ENCODE data around the gene LAT. TPM values are rescaled to one million over a fixed set of nuclear protein-coding genes. Genes with fewer than 3 reads are reported as not detected.
"Not testable (repeated sequence)": the region's sequence is repeated elsewhere in the genome, so short reads cannot be mapped to it uniquely, and the experiment has no call there.

The LAT gene
- polyA plus RNA-seq, 1 experiment, result 6.3 TPM

GRCh38 chr16:28937222-28937876, 47.5 kb upstream of the LAT start:
- Histone ChIP-seq H3K27me3 (ENCODE audit: control insufficient read depth, insufficient read depth, low read length) (no peaks in the 10 kb centered on the region; the same call in 1 of the 2 replicates), H3K36me3 (ENCODE audit: control insufficient read depth, insufficient read depth, low read length) (no peaks in the 10 kb centered on the region), H3K4me3 (ENCODE audit: low read depth, low read length) (no peak overlapping the region)
- no peak for DNase-seq (ENCODE audit: low read depth)
- ChIA-PET POLR2A (no interaction called here), CTCF (interaction anchor here (3.4 kb wide), 1 partner anchor 8 kb away, joined by 17 read pairs; no protein-coding TSS in a partner anchor)
- no peak for TF ChIP-seq CTCF (IDR thresholded peaks at IDR 0.05; ENCODE audit: insufficient read depth, low read depth, low read length)

GRCh38 chr16:28938721-28939120, 46.1 kb upstream of the LAT start:
- no peak for DNase-seq (ENCODE audit: low read depth)
- TF ChIP-seq CTCF (IDR thresholded peaks at IDR 0.05; ENCODE audit: insufficient read depth, low read depth, low read length), result no peak
- Histone ChIP-seq H3K27me3 (ENCODE audit: control insufficient read depth, insufficient read depth, low read length) (no peaks in the 10 kb centered on the region; the same call in 1 of the 2 replicates), H3K36me3 (ENCODE audit: control insufficient read depth, insufficient read depth, low read length) (no peaks in the 10 kb centered on the region), H3K4me3 (ENCODE audit: low read depth, low read length) (no peak overlapping the region)
- CTCF ChIA-PET, result interaction anchor here (0.6 kb wide), 1 partner anchor 9 kb away, joined by 3 read pairs; no protein-coding TSS in a partner anchor
- POLR2A ChIA-PET, result no interaction called here

GRCh38 chr16:28939825-28940224, 45.0 kb upstream of the LAT start:
- CTCF ChIA-PET; H3K4me3 ChIP-seq (ENCODE audit: low read depth, low read length); DNase-seq (ENCODE audit: low read depth); POLR2A ChIA-PET; H3K36me3 ChIP-seq (ENCODE audit: control insufficient read depth, insufficient read depth, low read length); H3K27me3 ChIP-seq (ENCODE audit: control insufficient read depth, insufficient read depth, low read length): not testable (repeated sequence)

- DNase-seq (ENCODE audit: low read depth), result no peak
- no peak for TF ChIP-seq CTCF (IDR thresholded peaks at IDR 0.05; ENCODE audit: insufficient read depth, low read depth, low read length)
- Histone ChIP-seq H3K36me3 (ENCODE audit: control insufficient read depth, insufficient read depth, low read length) (no peaks in the 10 kb centered on the region), H3K27me3 (ENCODE audit: control insufficient read depth, insufficient read depth, low read length) (no peaks in the 10 kb centered on the region; the same call in 1 of the 2 replicates), H3K4me3 (ENCODE audit: low read depth, low read length) (no peak overlapping the region)
- CTCF ChIA-PET, result interaction anchor here (1.1 to 3.1 kb wide), 4 partner anchors 11 to 80 kb away, joined by 3 to 20 read pairs (median 4); partner anchors contain the start of gene CD19
- POLR2A ChIA-PET, result no interaction called here
These were observed 41.6 kb upstream of the LAT start for GRCh38 chr16:28943281-28943680.

GRCh38 chr16:28946681-28947080, 38.2 kb upstream of the LAT start:
- ChIA-PET POLR2A (no interaction called here), CTCF (interaction anchor here (1.1 to 2.0 kb wide), 2 partner anchors 30 to 68 kb away, joined by 3 to 5 read pairs; partner anchors contain the start of gene ATP2A1)
- TF ChIP-seq CTCF (IDR thresholded peaks at IDR 0.05; ENCODE audit: insufficient read depth, low read depth, low read length), result no peak

More at GRCh38 chr16:28946681-28947080, 38.2 kb upstream of the LAT start:
- no peak for DNase-seq (ENCODE audit: low read depth)
- Histone ChIP-seq H3K4me3 (ENCODE audit: low read depth, low read length) (no peak overlapping the region), H3K27me3 (ENCODE audit: control insufficient read depth, insufficient read depth, low read length) (no peaks in the 10 kb centered on the region; the same call in 1 of the 2 replicates), H3K36me3 (ENCODE audit: control insufficient read depth, insufficient read depth, low read length) (no peaks in the 10 kb centered on the region)
